ENCODE measurements around the gene MXRA8.

DNA sequence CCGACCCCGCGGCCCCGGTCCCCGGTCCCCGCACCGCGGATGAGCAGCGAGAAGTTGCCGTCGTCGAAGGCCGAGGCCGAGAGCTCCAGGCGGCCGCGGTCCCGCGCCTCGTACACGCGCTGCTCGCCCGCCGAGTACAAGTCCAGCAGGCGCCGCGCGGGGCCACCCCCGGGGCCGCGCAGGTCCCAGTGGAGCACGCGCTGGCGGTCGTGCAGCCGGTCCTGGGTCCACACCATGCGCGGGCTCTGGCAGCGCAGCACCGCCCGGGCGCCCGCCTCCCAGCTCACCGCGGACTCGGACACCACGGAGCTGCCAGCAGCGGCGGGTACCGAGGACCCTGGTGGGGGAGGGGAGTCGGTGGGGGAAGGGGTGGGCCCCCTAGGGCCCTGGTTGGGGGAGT is 2.9 kb downstream of the MXRA8 start:
- TF ChIP-seq, protein P1, sequence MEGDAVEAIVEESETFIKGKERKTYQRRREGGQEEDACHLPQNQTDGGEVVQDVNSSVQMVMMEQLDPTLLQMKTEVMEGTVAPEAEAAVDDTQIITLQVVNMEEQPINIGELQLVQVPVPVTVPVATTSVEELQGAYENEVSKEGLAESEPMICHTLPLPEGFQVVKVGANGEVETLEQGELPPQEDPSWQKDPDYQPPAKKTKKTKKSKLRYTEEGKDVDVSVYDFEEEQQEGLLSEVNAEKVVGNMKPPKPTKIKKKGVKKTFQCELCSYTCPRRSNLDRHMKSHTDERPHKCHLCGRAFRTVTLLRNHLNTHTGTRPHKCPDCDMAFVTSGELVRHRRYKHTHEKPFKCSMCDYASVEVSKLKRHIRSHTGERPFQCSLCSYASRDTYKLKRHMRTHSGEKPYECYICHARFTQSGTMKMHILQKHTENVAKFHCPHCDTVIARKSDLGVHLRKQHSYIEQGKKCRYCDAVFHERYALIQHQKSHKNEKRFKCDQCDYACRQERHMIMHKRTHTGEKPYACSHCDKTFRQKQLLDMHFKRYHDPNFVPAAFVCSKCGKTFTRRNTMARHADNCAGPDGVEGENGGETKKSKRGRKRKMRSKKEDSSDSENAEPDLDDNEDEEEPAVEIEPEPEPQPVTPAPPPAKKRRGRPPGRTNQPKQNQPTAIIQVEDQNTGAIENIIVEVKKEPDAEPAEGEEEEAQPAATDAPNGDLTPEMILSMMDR (conservative IDR thresholded peaks at IDR 0.05; ENCODE audit: low read depth, low read length): no peak
- no peak for TF ChIP-seq EZH2 (IDR thresholded peaks at IDR 0.05; ENCODE audit: low read length, unreplicated experiment)

Measured in PC-3 (cell line).